Kidney epithelial cell (primary cell): ENCODE measurements around the gene CCDC85A. TPM values are rescaled to one million over a fixed set of nuclear protein-coding genes. Genes with fewer than 3 reads are reported as not detected.

Source experiments
- DNase-seq: peaks from one replicate; pipeline ENCODE4 v3.0.0-alpha.2; 2010; ENCODE audit warnings: low read depth
- H3K27me3 ChIP-seq: 2 replicates; pipeline ENCODE4 v1.6.0; 2011; ENCODE audit warnings: low read length; ENCODE audit not compliant: control insufficient read depth, insufficient read depth
- H3K36me3 ChIP-seq: 2 replicates; pipeline ENCODE4 v1.5.1; 2011; ENCODE audit warnings: low read length; ENCODE audit not compliant: control insufficient read depth, insufficient read depth
- H3K4me3 ChIP-seq: 2 replicates; pipeline ENCODE4 v1.5.1; 2011; ENCODE audit warnings: low read depth, mild to moderate bottlenecking, control low read depth, low read length
- total RNA-seq: library from RNA; depleted of rRNA; stranded (reverse); fragments of >200 nt; gene quantifications from 2 replicates; pipeline ENCODE4 v1.2.3, GENCODE V29; 2015
- TF ChIP-seq, protein P1 (sequence below): IDR thresholded peaks from 2 replicates; pipeline ENCODE4 v1.5.1; 2011; ENCODE audit warnings: mild to moderate bottlenecking, moderate library complexity, low read length, control low read depth, inconsistent platforms; ENCODE audit not compliant: insufficient read depth, poor library complexity, severe bottlenecking

The CCDC85A gene
- total RNA-seq, 1 donor from 2014 or later: 0.29 TPM

DNA sequence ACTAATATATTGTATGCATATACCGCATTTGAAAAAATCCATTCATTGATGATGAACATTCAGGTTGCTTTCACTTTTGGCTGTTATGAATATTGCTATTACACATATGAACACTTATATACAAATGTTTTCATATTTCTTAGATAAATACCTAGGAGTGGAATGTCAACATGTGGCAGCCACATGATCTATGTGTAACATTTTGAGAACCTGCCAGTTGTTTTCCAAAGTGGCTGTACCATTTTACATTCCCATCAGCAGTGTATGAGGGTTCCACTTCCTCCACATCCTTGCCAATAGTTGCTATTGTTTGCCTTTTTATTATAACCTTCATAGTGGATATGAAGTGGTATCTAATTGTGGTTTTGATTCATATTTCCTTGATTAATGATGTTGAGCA, 40.5 kb downstream of the CCDC85A start:
- TF ChIP-seq, protein P1, sequence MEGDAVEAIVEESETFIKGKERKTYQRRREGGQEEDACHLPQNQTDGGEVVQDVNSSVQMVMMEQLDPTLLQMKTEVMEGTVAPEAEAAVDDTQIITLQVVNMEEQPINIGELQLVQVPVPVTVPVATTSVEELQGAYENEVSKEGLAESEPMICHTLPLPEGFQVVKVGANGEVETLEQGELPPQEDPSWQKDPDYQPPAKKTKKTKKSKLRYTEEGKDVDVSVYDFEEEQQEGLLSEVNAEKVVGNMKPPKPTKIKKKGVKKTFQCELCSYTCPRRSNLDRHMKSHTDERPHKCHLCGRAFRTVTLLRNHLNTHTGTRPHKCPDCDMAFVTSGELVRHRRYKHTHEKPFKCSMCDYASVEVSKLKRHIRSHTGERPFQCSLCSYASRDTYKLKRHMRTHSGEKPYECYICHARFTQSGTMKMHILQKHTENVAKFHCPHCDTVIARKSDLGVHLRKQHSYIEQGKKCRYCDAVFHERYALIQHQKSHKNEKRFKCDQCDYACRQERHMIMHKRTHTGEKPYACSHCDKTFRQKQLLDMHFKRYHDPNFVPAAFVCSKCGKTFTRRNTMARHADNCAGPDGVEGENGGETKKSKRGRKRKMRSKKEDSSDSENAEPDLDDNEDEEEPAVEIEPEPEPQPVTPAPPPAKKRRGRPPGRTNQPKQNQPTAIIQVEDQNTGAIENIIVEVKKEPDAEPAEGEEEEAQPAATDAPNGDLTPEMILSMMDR: no peak
- Histone ChIP-seq H3K36me3 (no peaks in the 10 kb centered on the region), H3K4me3 (no peak overlapping the region), H3K27me3 (no peaks in the 10 kb centered on the region)
- no peak for DNase-seq

DNA sequence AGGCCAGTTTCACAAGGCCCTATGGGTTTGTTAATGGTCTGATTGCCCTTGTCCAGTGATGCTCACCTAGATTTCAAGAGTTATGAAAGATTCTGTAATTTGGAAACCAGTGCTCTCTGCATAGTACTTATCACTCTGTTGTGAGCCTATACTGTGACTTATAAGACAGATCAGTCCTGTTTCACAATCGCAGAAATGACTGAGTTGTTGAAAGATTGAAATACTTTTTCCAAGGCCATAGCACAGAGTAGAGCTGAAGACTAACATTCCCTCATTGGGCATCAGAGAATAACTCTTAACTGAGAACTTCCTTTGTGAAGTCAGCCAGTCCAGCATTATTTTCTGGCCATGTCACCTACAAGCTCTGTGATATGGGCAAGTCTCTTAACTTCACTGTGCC, 44.0 kb downstream of the CCDC85A start:
- H3K4me3 ChIP-seq: no peak overlapping the region
- H3K27me3 ChIP-seq: no peaks in the 10 kb centered on the region
- no peaks in the 10 kb centered on the region for H3K36me3 ChIP-seq
- no peak for DNase-seq
- TF ChIP-seq, protein P1: no peak

DNA sequence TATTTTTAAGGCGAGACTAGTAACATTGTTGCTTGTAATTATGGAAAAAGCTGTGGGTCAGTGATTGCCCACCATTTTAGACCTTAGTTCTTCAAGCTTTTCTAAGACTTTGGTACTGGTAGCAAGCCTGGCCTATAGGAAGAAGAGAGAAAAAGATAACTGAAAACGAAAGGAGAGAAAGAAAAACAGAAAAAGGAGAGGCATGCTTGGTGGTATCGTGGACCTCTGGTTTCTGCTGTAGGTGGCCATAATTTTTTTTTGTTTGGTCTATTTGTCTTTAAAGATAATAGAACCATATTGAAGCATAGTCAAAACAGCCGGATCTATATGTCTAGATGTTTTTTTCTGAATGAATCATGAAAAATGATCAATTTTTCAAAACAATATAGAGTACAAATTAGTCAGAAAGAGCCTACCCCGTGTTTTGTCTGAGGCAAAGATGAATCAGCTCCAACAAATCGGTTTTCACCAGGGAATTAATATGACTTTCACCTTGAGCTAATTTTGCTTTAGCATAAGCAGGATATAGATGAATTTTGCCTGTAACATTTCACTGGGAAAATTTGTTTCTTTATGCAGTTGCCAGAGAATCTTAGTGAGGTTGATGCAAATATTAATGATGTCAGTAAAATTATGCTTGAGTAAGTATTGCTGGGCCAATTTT, 45.7 kb downstream of the CCDC85A start:
- TF ChIP-seq, protein P1: no peak
- DNase-seq: no peak
- no peaks in the 10 kb centered on the region for H3K36me3 ChIP-seq
- no peaks in the 10 kb centered on the region for H3K27me3 ChIP-seq
- no peak overlapping the region for H3K4me3 ChIP-seq

DNA sequence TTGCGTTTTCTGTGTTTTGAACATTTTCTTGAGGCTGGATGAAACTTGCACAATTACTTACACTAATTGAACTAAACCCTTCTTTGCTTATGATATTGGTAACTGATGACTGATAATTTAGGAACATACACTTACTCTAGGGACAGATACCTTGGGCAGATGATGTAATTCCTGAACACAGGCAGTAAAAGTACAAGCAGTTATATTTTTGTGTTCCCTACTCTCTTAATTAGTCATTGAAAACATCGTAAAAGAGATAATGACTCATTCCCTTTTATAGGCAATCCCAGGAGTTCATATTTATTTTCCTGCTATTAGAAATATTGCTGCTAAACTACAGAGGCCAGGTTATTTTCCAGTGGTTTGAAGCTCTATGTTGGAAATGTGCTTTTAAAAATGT, 46.4 kb downstream of the CCDC85A start:
- no peak for DNase-seq
- Histone ChIP-seq H3K27me3 (no peaks in the 10 kb centered on the region), H3K4me3 (no peak overlapping the region), H3K36me3 (no peaks in the 10 kb centered on the region)
- TF ChIP-seq, protein P1: no peak

DNA sequence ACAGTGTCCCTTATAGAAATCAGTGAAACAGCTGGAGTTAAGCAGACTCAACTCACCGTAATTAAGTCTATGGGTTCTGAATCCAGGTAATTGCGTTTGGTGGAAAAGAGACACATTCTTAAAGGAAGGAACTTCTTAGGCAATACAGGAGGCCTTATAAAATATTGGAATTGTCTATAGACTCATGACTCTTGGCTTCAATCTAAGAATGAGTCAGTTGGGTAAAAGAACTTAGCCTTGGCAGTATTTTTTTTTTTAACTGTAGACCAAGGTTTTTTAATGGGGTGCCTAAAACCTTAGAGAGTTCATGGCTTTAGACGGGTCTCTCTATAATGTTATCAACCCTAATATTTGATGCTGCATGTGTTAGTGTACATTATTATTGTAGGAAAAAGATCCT, 47.6 kb downstream of the CCDC85A start:
- TF ChIP-seq, protein P1: no peak
- DNase-seq: no peak
- Histone ChIP-seq H3K36me3 (no peaks in the 10 kb centered on the region), H3K27me3 (no peaks in the 10 kb centered on the region), H3K4me3 (no peak overlapping the region)

DNA sequence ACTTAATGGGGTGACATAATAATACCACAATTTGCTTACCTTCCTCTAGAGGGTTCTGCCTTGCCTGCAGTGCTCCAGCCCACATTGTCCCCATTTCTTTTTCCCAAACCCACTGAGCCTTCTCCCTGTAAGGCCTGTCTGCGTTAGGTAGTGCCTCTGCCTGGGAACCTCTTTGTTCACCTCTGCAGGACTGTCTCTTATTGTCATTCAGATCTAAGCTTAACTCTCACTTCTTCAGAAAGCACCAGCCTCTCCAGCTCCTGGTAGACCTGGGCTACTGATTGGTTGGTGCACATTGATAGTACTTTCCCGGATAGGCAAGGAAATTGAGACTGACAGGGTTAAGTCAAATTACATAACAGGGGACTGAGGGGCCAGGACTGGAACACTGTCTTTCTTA, 49.1 kb downstream of the CCDC85A start:
- no peak for DNase-seq
- H3K27me3 ChIP-seq: no peaks in the 10 kb centered on the region
- TF ChIP-seq, protein P1: no peak
- no peak overlapping the region for H3K4me3 ChIP-seq
- H3K36me3 ChIP-seq: no peaks in the 10 kb centered on the region
